ENCODE results near the gene KIZ. TPM values are rescaled to one million over a fixed set of nuclear protein-coding genes. Genes with fewer than 3 reads are reported as not detected.
A peak's percentile ranks its signal among the peaks of the same experiment; 100 is the strongest.

Gene KIZ
- total and polyA plus RNA-seq, 12 donors, result 8.3 to 38.2 (median 26.5) TPM

DNA sequence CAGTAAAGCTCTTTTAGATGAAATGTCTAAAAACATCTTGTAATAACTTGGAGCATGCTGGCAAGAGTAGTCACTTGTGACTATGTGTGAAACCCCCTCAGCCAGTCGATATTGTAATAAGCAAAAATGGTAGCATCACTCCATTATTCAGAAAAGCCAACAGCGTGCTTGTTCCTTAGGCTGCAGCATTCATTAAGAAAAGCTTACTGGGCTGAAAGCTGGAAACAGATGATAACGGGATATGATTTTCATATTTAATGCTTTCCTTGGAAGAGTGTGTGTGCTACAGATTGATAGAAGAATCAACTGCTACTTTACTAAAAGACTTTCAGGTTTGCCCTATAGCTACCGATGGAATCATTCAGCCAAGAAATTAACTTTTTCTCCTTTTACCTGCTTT is 20.3 kb downstream of the KIZ start:
- no peaks in the 10 kb centered on the region for H3K27me3 ChIP-seq
- H3K9me3 ChIP-seq, result no peaks in the 10 kb centered on the region
- DNase-seq, result no peak
- H3K27ac ChIP-seq, result no peak overlapping the region
- TF ChIP-seq, protein P1, sequence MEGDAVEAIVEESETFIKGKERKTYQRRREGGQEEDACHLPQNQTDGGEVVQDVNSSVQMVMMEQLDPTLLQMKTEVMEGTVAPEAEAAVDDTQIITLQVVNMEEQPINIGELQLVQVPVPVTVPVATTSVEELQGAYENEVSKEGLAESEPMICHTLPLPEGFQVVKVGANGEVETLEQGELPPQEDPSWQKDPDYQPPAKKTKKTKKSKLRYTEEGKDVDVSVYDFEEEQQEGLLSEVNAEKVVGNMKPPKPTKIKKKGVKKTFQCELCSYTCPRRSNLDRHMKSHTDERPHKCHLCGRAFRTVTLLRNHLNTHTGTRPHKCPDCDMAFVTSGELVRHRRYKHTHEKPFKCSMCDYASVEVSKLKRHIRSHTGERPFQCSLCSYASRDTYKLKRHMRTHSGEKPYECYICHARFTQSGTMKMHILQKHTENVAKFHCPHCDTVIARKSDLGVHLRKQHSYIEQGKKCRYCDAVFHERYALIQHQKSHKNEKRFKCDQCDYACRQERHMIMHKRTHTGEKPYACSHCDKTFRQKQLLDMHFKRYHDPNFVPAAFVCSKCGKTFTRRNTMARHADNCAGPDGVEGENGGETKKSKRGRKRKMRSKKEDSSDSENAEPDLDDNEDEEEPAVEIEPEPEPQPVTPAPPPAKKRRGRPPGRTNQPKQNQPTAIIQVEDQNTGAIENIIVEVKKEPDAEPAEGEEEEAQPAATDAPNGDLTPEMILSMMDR (IDR thresholded peaks at IDR 0.05), result no peak
- H3K4me3 ChIP-seq, result no peak overlapping the region
- WGBS, 2 donors, result 87 to 91% methylated on average over 4 of the region's 4 CpGs
- intact Hi-C loops (cut with DNase I), result no loop called here
- H3K4me1 ChIP-seq, result no peaks in the 10 kb centered on the region
- no peak for ATAC-seq
- peaks cover 0 to 45% (median 0%) of the 10 kb centered on the region in 9 donors for H3K36me3 ChIP-seq

DNA sequence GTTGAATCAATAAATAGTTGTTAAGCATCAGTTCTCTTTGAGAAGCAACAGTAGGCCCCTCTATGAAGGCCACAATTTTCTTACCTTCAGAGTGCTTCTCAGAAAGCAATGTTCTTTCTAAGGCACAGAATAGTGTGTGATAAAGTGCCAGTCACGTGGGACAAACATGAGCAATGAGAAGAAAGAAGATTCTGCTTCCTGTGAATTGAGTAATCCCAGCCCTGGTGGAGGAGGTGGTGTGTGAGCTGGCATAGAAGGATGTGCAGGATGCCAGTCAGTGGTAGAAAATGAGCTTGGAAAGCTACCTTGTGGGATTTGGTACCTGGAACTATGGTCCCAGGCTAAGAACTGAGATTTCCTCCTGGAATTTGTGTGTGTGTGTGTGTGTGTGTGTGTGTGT is 21.7 kb downstream of the KIZ start:
- intact Hi-C loops (cut with DNase I), result no loop called here
- TF ChIP-seq, protein P1 (IDR thresholded peaks at IDR 0.05), result no peak
- H3K4me3 ChIP-seq, result no peak overlapping the region
- WGBS, 2 donors, result 75 to 88% methylated on average over 1 of the region's 1 CpG
- no peaks in the 10 kb centered on the region for H3K4me1 ChIP-seq
- no peaks in the 10 kb centered on the region for H3K9me3 ChIP-seq
- ATAC-seq, result no peak
- H3K27ac ChIP-seq, result no peak overlapping the region
- no peaks in the 10 kb centered on the region for H3K27me3 ChIP-seq
- peaks cover 0 to 42% (median 0%) of the 10 kb centered on the region in 9 donors for H3K36me3 ChIP-seq
- no peak for DNase-seq

DNA sequence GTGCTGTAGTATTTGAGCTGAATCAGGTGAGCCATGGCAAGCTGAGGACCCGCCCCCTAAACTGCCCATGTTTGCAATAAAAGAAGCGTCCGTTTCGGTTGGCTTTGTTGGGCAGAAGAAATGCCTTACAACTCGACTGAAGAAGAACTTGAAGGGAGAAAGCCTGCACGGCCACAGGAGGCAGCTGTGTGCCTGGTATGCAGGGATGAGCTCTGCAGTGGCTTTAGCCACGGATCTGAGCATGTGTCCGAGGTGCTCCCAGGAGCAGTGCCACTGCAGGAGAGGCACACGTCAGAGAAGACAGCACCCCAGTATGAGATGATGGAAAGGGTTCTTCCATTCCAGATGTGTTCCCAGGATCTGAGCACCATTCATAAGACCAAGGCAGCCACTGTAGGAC is 23.5 kb downstream of the KIZ start:
- intact Hi-C loops (cut with DNase I), result no loop called here
- WGBS, 2 donors, result 88 to 90% methylated on average over 9 of the region's 9 CpGs
- Histone ChIP-seq H3K36me3 (peaks cover 0 to 37% (median 0%) of the 10 kb centered on the region in 9 donors), H3K4me3 (no peak overlapping the region), H3K27me3 (no peaks in the 10 kb centered on the region), H3K9me3 (no peaks in the 10 kb centered on the region), H3K27ac (no peak overlapping the region), H3K4me1 (no peaks in the 10 kb centered on the region)
- TF ChIP-seq, protein P1 (IDR thresholded peaks at IDR 0.05), result no peak
- DNase-seq, result no peak
- ATAC-seq, result no peak

DNA sequence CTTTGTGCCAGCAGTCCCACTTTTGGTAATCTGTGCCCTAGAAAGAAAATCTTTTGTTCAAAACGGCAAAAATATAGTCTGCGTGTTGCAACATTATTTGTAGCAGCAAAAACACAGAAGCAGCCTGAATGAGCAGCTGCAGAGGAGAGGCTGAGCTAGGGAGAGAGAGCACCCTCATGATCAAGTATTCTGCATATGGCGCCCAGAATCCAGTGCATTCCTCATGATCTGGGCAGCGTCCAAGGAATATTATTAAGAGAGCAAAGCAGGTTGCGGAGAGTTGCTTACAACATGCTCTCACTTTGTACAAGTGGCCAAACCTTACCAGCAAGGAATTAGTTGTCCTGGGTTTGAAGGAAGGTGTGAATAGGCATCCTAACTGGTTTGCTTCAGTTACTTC is 25.9 kb downstream of the KIZ start:
- ATAC-seq (peak in 2 of 8 donors; percentile 28 to 47), DNase-seq (no peak)
- Histone ChIP-seq H3K4me3 (no peak overlapping the region), H3K9me3 (no peaks in the 10 kb centered on the region), H3K36me3 (peaks cover 0 to 29% (median 0%) of the 10 kb centered on the region in 9 donors), H3K4me1 (no peaks in the 10 kb centered on the region), H3K27me3 (no peaks in the 10 kb centered on the region), H3K27ac (no peak overlapping the region)
- intact Hi-C loops (cut with DNase I), result no loop called here
- WGBS, 2 donors, result 93 to 94% methylated on average over 5 of the region's 5 CpGs
- TF ChIP-seq, protein P1 (IDR thresholded peaks at IDR 0.05), result no peak
